GM21619 (cell line): ENCODE results near the gene CHKB.

Experiments used
- ATAC-seq: cut with Tn5 transposase; IDR thresholded peaks from one replicate; pipeline ENCODE4 v1.9.1; 2021; ENCODE audit not compliant: unreplicated experiment

CHKB gene

DNA sequence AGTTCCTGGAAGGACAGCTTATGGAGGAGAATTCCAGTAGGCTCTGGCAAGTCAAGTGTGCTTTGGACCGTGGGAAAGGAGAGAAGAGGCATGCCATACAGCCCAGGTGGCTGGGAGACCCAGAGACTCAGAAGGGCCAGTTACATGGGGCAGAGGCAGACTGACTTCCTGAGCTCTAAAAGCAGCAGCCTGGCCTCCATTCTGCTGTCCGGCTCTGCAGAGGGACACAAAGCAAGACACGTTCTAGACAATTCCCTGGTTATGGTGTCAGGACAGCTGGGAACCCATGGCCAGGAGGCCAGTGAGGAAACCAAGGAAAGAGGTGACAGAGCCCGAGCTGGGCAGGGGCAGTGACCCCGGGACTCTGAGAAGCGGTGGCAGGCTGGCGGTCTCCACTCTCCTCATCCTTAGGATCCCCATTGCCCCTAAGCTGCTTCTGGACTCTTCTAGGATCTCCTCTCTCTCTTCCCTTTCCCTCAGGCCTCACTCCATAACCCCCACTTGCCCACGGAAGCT lies 7.2 kb downstream of the CHKB start:
- ATAC-seq = no peak

- no peak for ATAC-seq
Observed at GRCh38 chr22:50574383-50574755, 8.3 kb downstream of the CHKB start.

- ATAC-seq = no peak
Observed at GRCh38 chr22:50573491-50574382, 8.9 kb downstream of the CHKB start.

DNA sequence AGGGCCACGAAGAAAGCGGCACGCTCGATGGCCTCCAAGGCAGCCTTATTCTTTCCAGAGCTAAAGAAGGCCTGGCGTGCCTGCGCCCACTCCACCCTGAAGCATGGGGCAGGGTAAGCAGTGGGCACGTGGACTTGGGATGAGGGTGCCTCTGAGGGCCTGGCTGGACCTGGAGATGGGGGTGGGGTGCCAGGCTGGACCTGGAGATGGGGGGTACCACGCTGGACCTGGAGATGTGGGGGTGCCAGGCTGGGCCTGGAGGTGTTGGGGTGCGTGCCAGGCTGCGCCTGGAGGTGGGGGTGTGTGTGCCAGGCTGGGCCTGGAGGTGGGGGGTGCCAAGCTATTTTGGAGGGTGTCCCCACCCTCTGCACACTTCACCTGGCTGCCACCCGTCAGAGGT lies 9.7 kb downstream of the CHKB start:
- ATAC-seq = no peak

- no peak for ATAC-seq
Observed at GRCh38 chr22:50571264-50572175, 11.1 kb downstream of the CHKB start.

DNA sequence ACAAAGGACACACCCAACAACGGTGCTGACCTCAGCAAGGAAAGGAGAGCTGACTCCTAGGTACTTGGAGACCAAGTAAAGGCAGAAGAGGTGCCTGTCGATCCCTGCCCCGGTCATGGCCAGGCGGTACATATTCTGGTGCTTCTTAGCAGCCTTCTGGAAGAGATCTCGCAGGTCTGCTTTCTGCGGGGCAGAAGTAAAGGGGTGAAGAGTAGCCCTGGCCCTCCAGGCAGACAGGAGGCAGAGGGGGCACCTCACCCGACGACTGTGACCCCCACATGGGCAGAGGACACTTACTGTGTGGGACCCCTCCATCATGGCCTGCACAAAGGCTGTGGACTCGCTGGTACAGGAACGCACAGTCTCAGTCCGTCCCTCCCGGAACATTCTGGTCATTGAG lies 11.8 kb downstream of the CHKB start:
- no peak for ATAC-seq

- ATAC-seq = no peak
Observed at GRCh38 chr22:50569896-50570535, 12.6 kb downstream of the CHKB start.

DNA sequence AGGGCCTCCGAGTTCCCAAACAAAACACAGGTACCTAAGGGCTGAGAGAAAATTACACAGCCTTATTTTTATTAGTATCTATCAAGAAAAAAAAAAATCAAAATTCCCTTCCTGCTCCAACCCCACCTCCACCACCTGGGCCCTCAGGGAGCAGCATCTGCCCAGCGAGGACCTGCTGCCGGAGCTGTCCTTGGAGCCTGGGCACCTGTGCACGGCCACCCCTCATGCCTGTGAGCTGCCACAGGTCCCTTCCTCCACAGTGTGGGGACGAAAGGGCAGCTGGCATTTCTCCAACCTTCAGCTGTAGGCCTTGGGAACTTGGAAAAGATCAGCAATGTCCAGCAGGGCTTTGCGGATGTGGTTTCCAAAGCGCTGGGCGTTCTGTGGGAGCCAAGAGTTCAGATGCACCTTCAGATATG lies 13.6 kb downstream of the CHKB start:
- ATAC-seq = no peak

DNA sequence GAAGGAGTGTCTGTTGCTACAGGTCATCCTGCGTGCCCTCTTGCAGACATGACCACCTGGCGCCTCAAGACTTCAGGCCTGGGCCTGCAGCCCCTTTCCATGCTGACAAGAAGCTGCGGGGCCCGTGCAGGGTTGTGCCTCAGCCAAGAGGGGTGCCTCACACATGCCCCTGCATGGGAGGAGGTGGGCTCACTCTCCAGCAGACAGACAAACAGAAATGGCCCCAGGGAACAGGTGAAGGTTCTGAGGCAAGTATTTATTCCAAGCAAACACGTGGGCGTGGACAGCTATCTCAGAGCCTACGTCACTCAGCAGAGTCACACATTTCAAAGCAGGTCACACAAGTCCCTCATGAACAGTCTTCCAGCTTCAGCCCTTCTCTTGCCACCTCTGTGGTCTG lies 14.0 kb downstream of the CHKB start:
- ATAC-seq = no peak

- no peak for ATAC-seq
Observed at GRCh38 chr22:50567721-50568252, 14.9 kb downstream of the CHKB start.

- ATAC-seq = no peak
Observed at GRCh38 chr22:50564289-50564688, 18.4 kb downstream of the CHKB start.

DNA sequence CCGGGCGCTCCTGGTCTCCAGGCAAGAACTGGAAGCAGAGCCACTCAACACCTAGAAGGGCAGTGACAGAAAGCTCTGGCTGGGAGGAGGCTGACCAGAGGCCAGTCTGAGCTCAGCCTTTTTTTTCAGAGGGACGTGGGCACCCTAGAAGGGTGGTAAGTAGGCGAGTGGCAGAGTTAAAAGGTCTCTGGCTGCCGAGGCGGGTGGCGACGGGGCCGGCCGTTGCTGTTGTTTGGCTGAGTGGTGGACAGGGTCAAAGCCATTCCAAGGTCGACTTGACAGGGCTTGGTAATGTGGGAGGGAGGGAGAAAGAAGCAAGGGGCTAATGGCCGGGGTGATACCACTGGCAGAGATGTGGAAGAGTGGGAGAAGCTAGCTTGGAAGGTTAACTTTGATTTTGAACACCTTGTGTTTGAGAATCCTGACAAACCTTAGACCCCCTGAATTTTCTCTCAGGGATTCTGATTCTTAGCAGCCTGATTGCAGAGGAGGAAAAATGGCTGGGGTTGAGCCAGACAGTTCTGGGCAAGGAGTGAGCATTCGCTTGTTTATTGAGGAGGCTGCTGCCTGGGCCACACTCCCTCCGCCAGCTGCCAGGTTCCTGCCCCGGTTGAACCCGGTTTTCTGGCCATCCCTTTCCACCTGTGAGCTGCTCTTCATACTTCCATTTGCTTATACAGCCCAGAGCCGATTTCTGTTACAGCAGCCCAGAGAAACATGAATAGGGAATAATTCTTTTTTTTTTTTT lies 19.1 kb downstream of the CHKB start:
- no peak for ATAC-seq

DNA sequence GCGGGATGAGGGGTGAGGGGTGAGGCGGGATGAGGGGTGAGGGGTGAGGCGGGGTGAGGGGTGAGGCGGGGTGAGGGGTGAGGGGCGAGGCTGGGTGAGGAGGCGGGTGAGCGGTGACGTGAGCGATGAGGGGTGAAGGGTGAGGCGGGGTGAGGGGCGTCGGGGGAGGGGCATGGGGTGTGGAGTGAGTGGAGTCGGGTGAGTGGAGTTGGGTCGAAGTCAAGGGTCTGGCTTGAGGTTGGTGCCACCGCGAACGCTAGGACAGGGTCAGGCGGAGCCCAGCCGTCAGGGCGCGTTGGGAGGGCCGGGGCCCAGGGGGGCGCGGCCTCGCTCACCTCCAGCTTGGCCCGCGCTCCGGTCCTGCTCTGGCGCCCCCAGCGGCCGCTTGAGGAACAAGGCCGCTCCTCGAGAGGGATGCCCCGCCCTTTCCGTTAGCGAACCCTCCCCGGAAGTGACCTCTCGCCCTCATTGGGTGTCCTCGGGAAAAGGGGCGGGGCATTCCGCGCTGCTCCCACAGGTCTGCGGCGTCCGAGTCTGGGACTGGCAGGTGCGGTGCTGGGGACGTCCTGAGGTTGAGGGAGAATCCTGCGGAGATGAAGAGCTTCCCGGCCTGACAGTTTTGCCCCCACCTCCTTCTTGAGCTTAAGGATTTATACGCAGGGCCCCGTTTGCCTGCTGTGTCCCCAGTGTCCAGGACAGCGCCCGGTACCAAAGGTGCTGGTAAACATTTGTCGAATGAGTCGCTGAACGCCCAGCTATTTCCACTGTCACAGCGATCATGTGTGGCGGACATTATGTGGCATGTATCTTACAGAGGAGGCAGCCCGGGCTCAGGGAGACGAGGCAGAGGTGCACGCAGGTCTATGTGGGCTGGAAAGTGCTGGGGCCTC lies 19.9 kb downstream of the CHKB start, which contains the start of gene SYCE3:
SYCE3 (minus strand) TSS at position 397 of the 890 bp plus-strand sequence. CDS start 6,514 bp downstream, outside the sequence.
- ATAC-seq = peak; percentile 89

GRCh38 chr22:50561401-50562358 lies 21.0 kb downstream of the CHKB start:
- ATAC-seq = no peak

DNA sequence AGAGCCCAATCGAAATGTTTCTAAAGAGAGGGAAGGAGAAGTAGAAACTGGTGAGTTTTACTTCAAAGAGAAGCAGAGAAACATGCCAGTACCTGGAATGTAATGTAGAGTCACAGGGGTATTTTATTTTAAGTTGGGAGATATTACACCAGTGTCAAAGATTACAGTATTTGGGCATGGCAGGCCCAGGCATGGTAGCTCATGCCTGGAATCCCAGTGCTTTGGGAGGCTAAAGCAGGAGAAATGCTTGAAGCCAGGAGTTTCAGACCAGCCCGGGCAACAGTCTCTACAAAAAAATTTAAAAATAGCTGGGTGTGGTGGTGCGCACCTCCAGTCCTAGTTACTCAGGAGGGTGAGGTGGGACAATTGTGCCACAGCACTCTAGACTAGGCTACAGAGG lies 22.6 kb downstream of the CHKB start:
- ATAC-seq = no peak

DNA sequence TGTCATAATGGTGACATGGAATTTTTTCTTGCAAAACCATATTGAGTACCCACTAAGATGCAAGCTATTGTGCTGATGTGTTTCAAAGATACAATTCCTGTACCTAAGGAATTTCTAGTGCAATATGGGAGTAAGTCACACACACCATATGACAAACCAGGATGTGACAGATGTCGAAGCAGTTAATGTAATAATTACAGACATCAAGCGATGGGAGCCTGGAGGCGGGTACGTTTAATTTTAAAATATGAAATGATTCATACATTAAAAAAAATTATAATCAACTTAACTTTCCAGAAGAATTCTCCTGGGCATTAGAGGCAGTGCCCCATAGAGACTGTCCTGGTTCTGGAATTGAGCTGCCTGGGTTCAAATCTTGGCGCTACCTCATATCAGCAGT lies 25.9 kb downstream of the CHKB start:
- ATAC-seq = no peak

DNA sequence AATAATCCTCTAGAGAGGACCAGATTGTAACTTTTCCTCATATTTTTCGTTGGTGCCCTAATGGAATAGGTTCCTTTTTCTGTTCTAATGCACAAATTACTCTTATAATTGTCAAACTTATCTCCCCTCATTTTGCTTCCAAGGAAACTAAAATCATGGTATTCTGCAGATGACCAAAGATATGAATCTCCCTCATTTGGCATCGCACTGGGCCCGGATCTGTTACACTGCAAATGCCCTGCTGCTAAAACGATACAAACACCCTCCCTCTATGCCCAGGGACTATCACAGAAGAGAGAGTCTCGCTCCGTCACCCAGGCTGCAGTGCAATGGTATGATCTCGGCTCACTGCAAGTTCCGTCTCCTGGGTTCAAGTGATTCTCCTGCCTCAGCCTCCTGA lies 29.3 kb downstream of the CHKB start:
- no peak for ATAC-seq

DNA sequence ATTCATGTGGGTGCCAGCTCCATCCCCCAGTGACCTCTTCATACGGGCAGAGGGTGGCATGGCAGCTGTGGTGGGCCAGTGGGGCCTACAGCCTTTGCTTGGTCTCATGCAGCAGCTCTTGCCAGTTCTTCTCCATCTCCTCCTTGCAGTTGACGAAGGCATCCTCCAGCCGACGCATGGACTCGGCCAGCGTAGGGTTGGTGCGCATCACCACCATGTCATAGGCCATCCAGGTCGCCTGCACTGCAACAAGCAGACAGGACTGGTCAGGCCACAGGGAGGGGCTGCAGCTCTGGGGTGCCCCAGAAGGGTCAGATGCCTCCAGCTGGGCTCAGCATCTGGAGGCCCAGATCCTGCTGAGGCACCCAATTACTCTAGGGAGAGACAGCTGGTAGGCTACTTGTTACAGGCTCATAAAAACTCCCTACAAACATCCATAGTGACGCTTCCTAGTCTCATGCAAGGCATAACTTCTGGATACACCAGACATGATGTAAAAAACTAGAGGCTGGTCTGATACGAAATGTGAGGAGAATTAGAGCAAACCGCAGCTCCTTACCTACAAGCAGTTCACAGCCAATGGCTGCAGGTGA lies 31.4 kb downstream of the CHKB start:
- ATAC-seq = no peak
